ENCODE results near the gene KIF7. TPM values are rescaled to one million over a fixed set of nuclear protein-coding genes. Genes with fewer than 3 reads are reported as not detected.
A peak's percentile ranks its signal among the peaks of the same experiment; 100 is the strongest.

KIF7 gene
- total and polyA plus RNA-seq, 2 of the 8 experiments (the other 6 are each of a cell fraction or from before 2014, with no cell fraction given) = 4.9 to 14.0 TPM

DNA sequence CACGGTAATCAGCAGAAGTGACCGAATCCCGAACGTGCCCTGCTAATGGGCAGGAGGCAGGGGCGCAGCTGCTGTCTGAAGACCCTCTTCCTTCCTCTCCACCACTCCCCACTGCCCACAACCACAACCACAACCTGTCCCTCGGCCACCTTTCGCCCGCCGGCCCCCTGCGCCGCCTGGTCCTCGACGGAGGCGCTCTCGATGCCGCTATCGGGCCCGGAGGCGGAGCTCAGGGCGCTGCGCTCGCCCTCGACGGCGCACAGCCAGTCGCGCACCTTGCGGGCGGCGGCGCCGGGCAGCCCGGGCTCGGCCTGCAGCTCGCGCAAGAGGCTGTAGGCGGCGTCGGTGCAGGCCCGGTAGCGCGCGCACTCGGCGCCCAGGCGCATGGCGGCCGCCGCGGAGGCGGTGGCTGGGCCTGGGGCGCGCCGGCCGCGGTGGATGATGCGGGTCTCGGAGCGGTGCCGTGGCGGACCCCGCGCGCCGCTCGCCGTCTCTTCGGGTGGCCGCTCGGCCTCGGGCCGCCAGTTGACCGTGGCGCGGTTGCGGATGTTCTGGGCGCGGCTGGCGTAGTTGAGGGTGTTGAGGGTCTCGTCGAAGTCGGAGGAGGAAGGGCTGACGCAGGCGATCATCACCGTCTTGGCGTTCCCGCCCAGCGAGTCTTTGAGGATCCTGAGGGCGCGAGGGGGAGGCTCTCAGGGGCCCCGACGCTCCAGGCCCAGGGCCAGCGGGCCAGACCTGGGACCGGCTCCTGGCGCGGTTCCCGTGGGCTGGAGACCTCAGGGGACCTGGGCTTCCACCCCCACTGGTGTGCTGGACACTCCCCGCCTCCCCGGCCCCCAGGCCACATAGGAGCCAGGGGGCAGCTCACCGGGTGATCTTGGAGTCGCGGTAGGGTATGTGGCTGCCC is 6.9 kb downstream of the KIF7 start (continued):
- TF ChIP-seq GABPA (IDR thresholded peaks at IDR 0.05; ENCODE audit: borderline replicate concordance, insufficient read depth, low read length) (no peak), CHD1 (IDR thresholded peaks at IDR 0.05; ENCODE audit: low read depth, low read length) (no peak), KDM5A (IDR thresholded peaks at IDR 0.05; ENCODE audit: low read length) (no peak)
- TF ChIP-seq, protein P1, sequence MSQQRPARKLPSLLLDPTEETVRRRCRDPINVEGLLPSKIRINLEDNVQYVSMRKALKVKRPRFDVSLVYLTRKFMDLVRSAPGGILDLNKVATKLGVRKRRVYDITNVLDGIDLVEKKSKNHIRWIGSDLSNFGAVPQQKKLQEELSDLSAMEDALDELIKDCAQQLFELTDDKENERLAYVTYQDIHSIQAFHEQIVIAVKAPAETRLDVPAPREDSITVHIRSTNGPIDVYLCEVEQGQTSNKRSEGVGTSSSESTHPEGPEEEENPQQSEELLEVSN (IDR thresholded peaks at IDR 0.05) = peak; percentile 28; the same call in 1 of the 2 replicates
